H9 (cell line): ENCODE data around the gene TRPM3. TPM values are rescaled to one million over a fixed set of nuclear protein-coding genes. Genes with fewer than 3 reads are reported as not detected.

Experiments used
- DNase-seq: peaks from one replicate; pipeline ENCODE4 v3.0.0-alpha.2; 2017
- H2AFZ ChIP-seq: one replicate; pipeline ENCODE4 v1.6.1; 2013; ENCODE audit warnings: mild to moderate bottlenecking, low read length, control low read depth, moderate library complexity
- H2AK5ac ChIP-seq: 2 replicates; pipeline ENCODE4 v1.6.1; 2013; ENCODE audit warnings: low read length, control low read depth, mixed read lengths; ENCODE audit not compliant: insufficient read length
- H2BK120ac ChIP-seq: one replicate; pipeline ENCODE4 v1.6.1; 2013; ENCODE audit warnings: low read depth, mild to moderate bottlenecking, low read length, control low read depth, inconsistent platforms; ENCODE audit not compliant: poor library complexity, severe bottlenecking
- H2BK12ac ChIP-seq: 2 replicates; pipeline ENCODE4 v1.6.1; 2013; ENCODE audit warnings: low read length, control low read depth, mixed read lengths, low read depth; ENCODE audit not compliant: insufficient read length
- H2BK15ac ChIP-seq: 2 replicates; pipeline ENCODE4 v1.6.1; 2013; ENCODE audit warnings: low read depth, low read length, control low read depth
- H2BK20ac ChIP-seq: one replicate; pipeline ENCODE4 v1.6.1; 2013; ENCODE audit warnings: low read depth, mild to moderate bottlenecking, low read length, control low read depth, inconsistent platforms; ENCODE audit not compliant: poor library complexity, severe bottlenecking
- H2BK5ac ChIP-seq: 2 replicates; pipeline ENCODE4 v1.6.1; 2013; ENCODE audit warnings: low read length, control low read depth, mixed read lengths; ENCODE audit not compliant: insufficient read length
- H3K14ac ChIP-seq: 2 replicates; pipeline ENCODE4 v1.6.1; 2013; ENCODE audit warnings: low read length, control low read depth; ENCODE audit not compliant: insufficient read depth
- H3K18ac ChIP-seq: 2 replicates; pipeline ENCODE4 v1.6.1; 2013; ENCODE audit warnings: low read depth, mild to moderate bottlenecking, mixed read lengths, low read length, control low read depth; ENCODE audit not compliant: insufficient read length
- H3K23ac ChIP-seq: 2 replicates; pipeline ENCODE4 v1.6.1; 2013; ENCODE audit warnings: low read length, control low read depth, mixed read lengths, low read depth; ENCODE audit not compliant: insufficient read length
- H3K23me2 ChIP-seq: 2 replicates; pipeline ENCODE4 v1.6.1; 2013; ENCODE audit warnings: low read depth, mild to moderate bottlenecking, mixed read lengths, low read length, control low read depth; ENCODE audit not compliant: insufficient read length, poor library complexity, severe bottlenecking
- H3K27ac ChIP-seq: 2 replicates; pipeline ENCODE4 v1.5.1; 2013; ENCODE audit warnings: low read length, control low read depth, mixed read lengths, low read depth; ENCODE audit not compliant: insufficient read length
- H3K27me3 ChIP-seq: 2 replicates; pipeline ENCODE4 v1.6.1; 2013; ENCODE audit warnings: low read length, control low read depth, inconsistent platforms; ENCODE audit not compliant: insufficient read depth
- H3K4ac ChIP-seq: 2 replicates; pipeline ENCODE4 v1.6.1; 2013; ENCODE audit warnings: low read depth, mild to moderate bottlenecking, control low read depth, inconsistent platforms, low read length, moderate library complexity
- H3K4me1 ChIP-seq: 2 replicates; pipeline ENCODE4 v1.6.1; 2013; ENCODE audit warnings: low read length, control low read depth, inconsistent platforms; ENCODE audit not compliant: insufficient read depth
- H3K4me2 ChIP-seq: 2 replicates; pipeline ENCODE4 v1.6.1; 2013; ENCODE audit warnings: low read length, control low read depth, mixed read lengths; ENCODE audit not compliant: insufficient read length, insufficient read depth
- H3K56ac ChIP-seq: 2 replicates; pipeline ENCODE4 v1.6.1; 2013; ENCODE audit warnings: low read depth, mild to moderate bottlenecking, mixed read lengths, low read length, control low read depth; ENCODE audit not compliant: insufficient read length
- H3K79me1 ChIP-seq: 2 replicates; pipeline ENCODE4 v1.6.1; 2013; ENCODE audit warnings: low read depth, mild to moderate bottlenecking, moderate library complexity, low read length, control low read depth, inconsistent platforms; ENCODE audit not compliant: insufficient read depth, poor library complexity, severe bottlenecking
- H3K79me2 ChIP-seq: 2 replicates; pipeline ENCODE4 v1.6.1; 2013; ENCODE audit warnings: low read length, control low read depth, inconsistent platforms; ENCODE audit not compliant: insufficient read depth
- H3K9ac ChIP-seq: 2 replicates; pipeline ENCODE4 v1.6.1; 2013; ENCODE audit warnings: low read length, control low read depth, mixed read lengths; ENCODE audit not compliant: insufficient read length; ENCODE audit errors: extremely low read depth
- H3K9me3 ChIP-seq: one replicate; pipeline ENCODE4 v1.6.1; 2013; ENCODE audit warnings: low read depth, low read length, inconsistent platforms; ENCODE audit not compliant: control insufficient read depth
- H3T11ph ChIP-seq: one replicate; pipeline ENCODE4 v1.6.1; 2013; ENCODE audit warnings: mild to moderate bottlenecking, low read length, control low read depth, inconsistent platforms
- H4K20me1 ChIP-seq: one replicate; pipeline ENCODE4 v1.6.1; 2013; ENCODE audit not compliant: control insufficient read depth, insufficient read length, insufficient read depth
- H4K5ac ChIP-seq: 2 replicates; pipeline ENCODE4 v1.6.1; 2013; ENCODE audit warnings: low read depth, mild to moderate bottlenecking, mixed read lengths, low read length, control low read depth; ENCODE audit not compliant: insufficient read length
- H4K8ac ChIP-seq: replicated peaks from 2 replicates; pipeline ENCODE4 v1.6.1; 2013; ENCODE audit warnings: low read length, control low read depth, mixed read lengths, low read depth; ENCODE audit not compliant: insufficient read length
- H4K91ac ChIP-seq: 2 replicates; pipeline ENCODE4 v1.6.1; 2013; ENCODE audit warnings: low read depth, mild to moderate bottlenecking, moderate library complexity, mixed read lengths, low read length, control low read depth; ENCODE audit not compliant: insufficient read length
- H3K27ac Mint-ChIP-seq, 3 experiments: 2 replicates in 2 of 3; 3 replicates in 1 of 3; pipeline ENCODE4 v1.8.0; 2020 to 2021; ENCODE audit warnings: mixed read lengths in 3 of 3, mild to moderate bottlenecking in 1 of 3, moderate library complexity in 1 of 3
- H3K27me3 Mint-ChIP-seq: 2 replicates; pipeline ENCODE4 v1.8.0; 2021; ENCODE audit warnings: low read depth, mild to moderate bottlenecking, moderate library complexity, mixed read lengths
- H3K36me3 Mint-ChIP-seq, 3 experiments: 2 replicates in 2 of 3; 3 replicates in 1 of 3; pipeline ENCODE4 v1.8.0; 2020 to 2021; ENCODE audit warnings: low read depth in 3 of 3, mixed read lengths in 3 of 3; ENCODE audit not compliant: insufficient read depth in 1 of 3
- H3K4me1 Mint-ChIP-seq, 2 experiments: 2 replicates each; pipeline ENCODE4 v1.8.0; 2020; ENCODE audit warnings: mixed read lengths in 2 of 2
- H3K4me3 Mint-ChIP-seq, 2 experiments: 2 replicates in 1 of 2; 3 replicates in 1 of 2; pipeline ENCODE4 v1.8.0; 2020 to 2021; ENCODE audit warnings: mild to moderate bottlenecking in 2 of 2, mixed read lengths in 2 of 2, moderate library complexity in 1 of 2
- H3K9me3 Mint-ChIP-seq, 2 experiments: 2 replicates in 1 of 2; 3 replicates in 1 of 2; pipeline ENCODE4 v1.8.0; 2020; ENCODE audit warnings: mild to moderate bottlenecking in 2 of 2, mixed read lengths in 2 of 2, moderate library complexity in 1 of 2
- CTCF ChIP-seq: fragments of 200-600 bp; sonication (generic); conservative IDR thresholded peaks from 3 replicates; pipeline ENCODE4 v1.8.0; 2021; ENCODE audit warnings: antibody characterized with exemption, mild to moderate bottlenecking
- WGBS: extraction: QIAGEN DNeasy Blood & Tissue Kit; methylation state at CpG from one replicate; pipeline ENCODE4 v1.1.7; 2013; ENCODE audit warnings: missing lambda C conversion rate, low lambda C conversion rate, mixed read lengths; ENCODE audit not compliant: insufficient read length; ENCODE audit errors: extremely low coverage; 5-methylcytosine and 5-hydroxymethylcytosine counted together
- total RNA-seq: library from RNA; stranded (reverse); gene quantifications from 2 replicates; pipeline ENCODE4 v1.2.1, GENCODE V29; 2021

The TRPM3 gene
- total RNA-seq, 1 experiment from 2014 or later, result 10.3 TPM

- Histone ChIP-seq H2AFZ (no peak overlapping the region), H3K9me3 (no peaks in the 10 kb centered on the region), H2BK15ac (no peak overlapping the region), H2AK5ac (no peak overlapping the region), H3K14ac (no peak overlapping the region), H2BK5ac (no peak overlapping the region), H3K27me3 (no peaks in the 10 kb centered on the region; the same call in 1 of the 2 replicates), H2BK120ac (no peak overlapping the region), H3K56ac (no peak overlapping the region), H4K91ac (no peak overlapping the region), H4K5ac (no peak overlapping the region), H2BK20ac (no peak overlapping the region), H3K18ac (peak overlapping the region; percentile 32), H3K23me2 (no peaks in the 10 kb centered on the region), H4K20me1 (no peaks in the 10 kb centered on the region), H3K23ac (no peak overlapping the region), H2BK12ac (peak overlapping the region; percentile 37), H3K79me1 (no peaks in the 10 kb centered on the region), H4K8ac (no peak overlapping the region), H3K4me1 (peaks cover 16% of the 10 kb centered on the region; the same call in 1 of the 2 replicates), H3K4ac (no peak overlapping the region), H3T11ph (no peak overlapping the region), H3K79me2 (no peaks in the 10 kb centered on the region), H3K9ac (no peak overlapping the region), H3K27ac (peak overlapping the region; percentile 94), H3K4me2 (no peak overlapping the region)
- Mint-ChIP-seq H3K4me3 (no peak overlapping the region; a peak in 2 of 5 replicates), H3K36me3 (no peaks in the 10 kb centered on the region; a peak in 1 of 7 replicates), H3K27ac (peak overlapping the region; percentile 50 to 60 (median 53); a peak in 4 of 7 replicates), H3K9me3 (no peaks in the 10 kb centered on the region; a peak in 2 of 5 replicates), H3K4me1 (peaks cover 29 to 32% of the 10 kb centered on the region in 2 experiments), H3K27me3 (peaks cover 1% of the 10 kb centered on the region)
- DNase-seq, result no peak
- TF ChIP-seq CTCF, result no peak
- WGBS, result no CpG with 5 or more reads among the region's 2 CpGs
Measured at GRCh38 chr9:70554881-70555280, 566.5 kb downstream of the TRPM3 start.
